Cardiac septum (tissue), 1 donor: Measurements from ENCODE around the gene SLC25A34. TPM values are rescaled to one million over a fixed set of nuclear protein-coding genes. Genes with fewer than 3 reads are reported as not detected.

Experiments used
- DNase-seq: peaks from one replicate; pipeline ENCODE4 v3.0.0-alpha.2; 2020; ENCODE audit warnings: low spot score
- intact Hi-C: fragments of 100-400 bp; cut with DNase I; formaldehyde crosslinking; loops from one replicate; pipeline ENCODE4 v1.14.0; 2022
- total RNA-seq: library from RNA; stranded (reverse); fragmentation: NEBNext Ultra II Directional; extraction: Animal tissue kit (Norgen Biotek cat#: 25700); gene quantifications from one replicate; pipeline ENCODE4 v1.2.1, GENCODE V29; 2021
- donor health status: DM: no; HTN: no; CAD: no.

SLC25A34 gene
- total RNA-seq, 1 donor from 2014 or later = 2.9 TPM

GRCh38 chr1:15744122-15744679, 8.1 kb downstream of the SLC25A34 start:
- no peak for DNase-seq
- intact Hi-C loops = loop anchor here (5.0 kb wide), 1 partner anchor 147 kb away; no protein-coding TSS in a partner anchor

GRCh38 chr1:15747378-15747777, 11.3 kb downstream of the SLC25A34 start:
- no peak for DNase-seq
- intact Hi-C loops = no loop called here

- no peak for DNase-seq
- intact Hi-C loops = no loop called here
Measured at GRCh38 chr1:15748264-15748663, 12.2 kb downstream of the SLC25A34 start.

- intact Hi-C loops = no loop called here
- no peak for DNase-seq
Measured at GRCh38 chr1:15748690-15749398, 12.8 kb downstream of the SLC25A34 start.

- no peak for DNase-seq
- intact Hi-C loops = no loop called here
Measured at GRCh38 chr1:15749399-15750291, 13.6 kb downstream of the SLC25A34 start.

GRCh38 chr1:15750924-15751323, 14.9 kb downstream of the SLC25A34 start:
- intact Hi-C loops = no loop called here
- DNase-seq = no peak

- intact Hi-C loops = no loop called here
- DNase-seq = no peak
Measured at GRCh38 chr1:15751717-15752116, 15.7 kb downstream of the SLC25A34 start.

GRCh38 chr1:15753776-15754175, 17.7 kb downstream of the SLC25A34 start:
- intact Hi-C loops = no loop called here
- no peak for DNase-seq

- no peak for DNase-seq
- intact Hi-C loops = no loop called here
Measured at GRCh38 chr1:15755021-15755645, 19.1 kb downstream of the SLC25A34 start.

- no peak for DNase-seq
- intact Hi-C loops = no loop called here
Measured at GRCh38 chr1:15755646-15756040, 19.6 kb downstream of the SLC25A34 start.

GRCh38 chr1:15756143-15757015, 20.3 kb downstream of the SLC25A34 start:
- intact Hi-C loops = no loop called here
- DNase-seq = no peak

GRCh38 chr1:15757016-15757543, 21.0 kb downstream of the SLC25A34 start:
- intact Hi-C loops = no loop called here
- DNase-seq = no peak

- no peak for DNase-seq
- intact Hi-C loops = no loop called here
Measured at GRCh38 chr1:15757575-15758342, 21.7 kb downstream of the SLC25A34 start.

- intact Hi-C loops = no loop called here
- DNase-seq = no peak
Measured at GRCh38 chr1:15758343-15758931, 22.4 kb downstream of the SLC25A34 start, which contains the start of gene FBLIM1. FBLIM1 (plus strand) TSS chr1:15758795; CDS start chr1:15764984, 6,189 bp downstream.

GRCh38 chr1:15758953-15759661, 23.0 kb downstream of the SLC25A34 start:
- intact Hi-C loops = no loop called here

GRCh38 chr1:15760520-15761211, 24.6 kb downstream of the SLC25A34 start:
- DNase-seq = no peak
- intact Hi-C loops = no loop called here

More at GRCh38 chr1:15758953-15759661, 23.0 kb downstream of the SLC25A34 start:
- DNase-seq = no peak
